K562 (cell line): ENCODE measurements around the gene MCIDAS. TPM values are rescaled to one million over a fixed set of nuclear protein-coding genes. Genes with fewer than 3 reads are reported as not detected.

Source experiments
- ARID1B ChIP-seq: fragments of 450-650 bp; IDR thresholded peaks from 2 replicates; pipeline ENCODE4 v1.6.1; 2016; ENCODE audit warnings: antibody characterized with exemption, mild to moderate bottlenecking, inconsistent platforms
- ATF3 ChIP-seq, 2 experiments: fragments of 450-650 bp in 1 of 2; sonication (generic) in 1 of 2; formaldehyde crosslinking in 1 of 2; IDR thresholded peaks in 1 of 2; conservative IDR thresholded peaks in 1 of 2; 2 replicates each; pipeline versions ENCODE4 v1.6.1 to v1.8.1; 2016 to 2023; ENCODE audit warnings: mild to moderate bottlenecking in 2 of 2, moderate library complexity in 2 of 2, inconsistent platforms in 1 of 2, missing genetic modification reagents in 1 of 2
- CC2D1A ChIP-seq: fragments of 450-650 bp; IDR thresholded peaks from 2 replicates; pipeline ENCODE4 v1.6.1; 2017; ENCODE audit warnings: mild to moderate bottlenecking
- ETS2 ChIP-seq: IDR thresholded peaks from 2 replicates; pipeline ENCODE4 v1.6.1; 2016; ENCODE audit warnings: borderline replicate concordance, missing genetic modification characterization, mild to moderate bottlenecking, moderate library complexity, missing compliant biosample characterization; ENCODE audit not compliant: poor library complexity, severe bottlenecking
- KHSRP ChIP-seq: fragments of 450-650 bp; IDR thresholded peaks from 2 replicates; pipeline ENCODE4 v1.6.1; 2017
- PHB ChIP-seq: fragments of 250-450 bp; sonication (Bioruptor Pico); IDR thresholded peaks from 2 replicates; pipeline ENCODE4 v1.5.0; 2021
- POLR2AphosphoS5 ChIP-seq: IDR thresholded peaks from 2 replicates; pipeline ENCODE4 v1.6.1; 2011; ENCODE audit warnings: mild to moderate bottlenecking, low read depth, low read length, moderate library complexity; ENCODE audit not compliant: control insufficient read depth, insufficient read depth
- PRPF4 ChIP-seq: fragments of 200-400 bp; formaldehyde crosslinking; IDR thresholded peaks from one replicate; pipeline ENCODE4 v1.6.1; 2017; ENCODE audit warnings: low read length, low read depth, mild to moderate bottlenecking; ENCODE audit not compliant: insufficient read depth, poor library complexity, severe bottlenecking
- PTRF ChIP-seq: fragments of 450-650 bp; IDR thresholded peaks from 2 replicates; pipeline ENCODE4 v1.6.1; 2016; ENCODE audit warnings: mild to moderate bottlenecking, missing genetic modification characterization, missing compliant biosample characterization
- SMARCA4 ChIP-seq: fragments of 450-650 bp; IDR thresholded peaks from 2 replicates; pipeline ENCODE4 v1.6.1; 2016
- SMARCE1 ChIP-seq: fragments of 450-650 bp; IDR thresholded peaks from 2 replicates; pipeline ENCODE4 v1.7.1; 2016; ENCODE audit warnings: mild to moderate bottlenecking
- TFAM ChIP-seq: fragments of 250-450 bp; sonication (Bioruptor Pico); conservative IDR thresholded peaks from 2 replicates; pipeline ENCODE4 v1.5.0; 2021; ENCODE audit warnings: mild to moderate bottlenecking, moderate library complexity
- U2AF1 ChIP-seq: fragments of 200-400 bp; formaldehyde crosslinking; optimal IDR thresholded peaks from 2 replicates; pipeline ENCODE3; 2017; ENCODE audit warnings: mild to moderate bottlenecking, low read depth, low read length, moderate library complexity
- U2AF2 ChIP-seq: fragments of 200-400 bp; formaldehyde crosslinking; optimal IDR thresholded peaks from 2 replicates; pipeline ENCODE3; 2017; ENCODE audit warnings: low read depth, mild to moderate bottlenecking, low read length
- YY1 ChIP-seq, 3 experiments: IDR thresholded peaks; 2 replicates each; pipeline ENCODE4 v1.6.1; 2011; ENCODE audit warnings: low read length in 2 of 3, mild to moderate bottlenecking in 2 of 3, moderate library complexity in 2 of 3, borderline replicate concordance in 1 of 3, control low read depth in 1 of 3, low read depth in 1 of 3; ENCODE audit not compliant: insufficient read depth in 3 of 3, insufficient replicate concordance in 2 of 3, control insufficient read depth in 1 of 3, insufficient read length in 1 of 3; ENCODE audit errors: extremely low read depth in 1 of 3
- ZBTB5 ChIP-seq: fragments of 450-650 bp; IDR thresholded peaks from 2 replicates; pipeline ENCODE4 v1.6.1; 2017; ENCODE audit warnings: antibody characterized with exemption
- ZEB2 ChIP-seq: fragments of 450-650 bp; IDR thresholded peaks from 2 replicates; pipeline ENCODE4 v1.6.1; 2016
- ZNF316 ChIP-seq: fragments of 450-650 bp; IDR thresholded peaks from 2 replicates; pipeline ENCODE4 v1.6.1; 2016
- ZNF408 ChIP-seq: fragments of 250-450 bp; sonication (Bioruptor Pico); IDR thresholded peaks from 2 replicates; pipeline ENCODE4 v1.4.0; 2020; ENCODE audit warnings: low read depth, mild to moderate bottlenecking, moderate library complexity
- ZNF551 ChIP-seq: fragments of 250-450 bp; sonication (Bioruptor Pico); IDR thresholded peaks from 2 replicates; pipeline ENCODE4 v1.5.0; 2021; ENCODE audit warnings: mild to moderate bottlenecking, moderate library complexity
- polyA plus RNA-seq, 8 experiments: library from polyadenylated mRNA; depleted of rRNA in 4 of 8; stranded (reverse) in 5 of 8; unstranded in 3 of 8; fragments of >200 nt; fragmentation: Nextera tagmentation in 2 of 8; fragmentation: Illumina TruSeq in 1 of 8; extraction: Ambion mirVana in 2 of 8; extraction: Trizol in 1 of 8; gene quantifications; 2 replicates each; pipeline versions ENCODE4 v1.2.1 to v1.2.3, GENCODE V29; 2011 to 2014; ENCODE audit warnings: inconsistent platforms in 1 of 8, missing spikeins in 1 of 8
- total RNA-seq, 7 experiments: library from RNA; depleted of rRNA in 6 of 7; stranded (reverse); fragments of >200 nt in 6 of 7; fragmentation: Illumina TruSeq in 2 of 7; extraction: Trizol in 2 of 7; gene quantifications; 2 replicates each; pipeline versions ENCODE4 v1.2.1 to v1.2.3, GENCODE V29; 2011 to 2021; ENCODE audit warnings: low replicate concordance in 1 of 7
- TF ChIP-seq, protein P1 (sequence below): fragments of 250-450 bp; sonication (Bioruptor Pico); IDR thresholded peaks from 2 replicates; pipeline ENCODE4 v1.4.0; 2020; ENCODE audit warnings: mild to moderate bottlenecking
- TF ChIP-seq, protein P2 (sequence below): fragments of 450-650 bp; IDR thresholded peaks from 2 replicates; pipeline ENCODE4 v1.6.1; 2016
- TF ChIP-seq, protein P3 (sequence below): sonication (generic); formaldehyde crosslinking; IDR thresholded peaks from 2 replicates; pipeline ENCODE4 v1.9.0; 2022; ENCODE audit warnings: mild to moderate bottlenecking, missing genetic modification reagents

Gene MCIDAS
- total and polyA plus RNA-seq, 9 of the 15 experiments (the other 6 are each of a cell fraction or from before 2014, with no cell fraction given) = 0.07 to 1.5 (median 0.69) TPM

- TF ChIP-seq ZBTB5 (no peak), ZNF551 (CRISPR knock-in tag) (no peak), SMARCA4 (0 out of 2 replicates have a peak, but pooled peaks have one; percentile 13), TFAM (CRISPR knock-in tag) (no peak), ZEB2 (no peak), ZNF316 (no peak), U2AF1 (no peak), ATF3 (IDR thresholded peaks at IDR 0.05) (no peak), ATF3 (CRISPR knock-in tag; conservative IDR thresholded peaks at IDR 0.05) (no peak), ZNF408 (CRISPR knock-in tag) (no peak), KHSRP (no peak), U2AF2 (no peak), PHB (no peak), CC2D1A (no peak), ARID1B (no peak; the same call in 1 of the 2 replicates), PTRF (tag) (no peak), PRPF4 (no peak), ETS2 (tag) (no peak), POLR2AphosphoS5 (no peak), SMARCE1 (no peak), YY1 (IDR thresholded peaks at IDR 0.05; ENCODE audit: borderline replicate concordance in 1 of 3, control insufficient read depth in 1 of 3, extremely low read depth in 1 of 3, insufficient read depth in 3 of 3, insufficient read length in 1 of 3, insufficient replicate concordance in 2 of 3, low read depth in 1 of 3, low read length in 2 of 3) (peak in 1 of 3 experiments; percentile 18)
- TF ChIP-seq, protein P1, sequence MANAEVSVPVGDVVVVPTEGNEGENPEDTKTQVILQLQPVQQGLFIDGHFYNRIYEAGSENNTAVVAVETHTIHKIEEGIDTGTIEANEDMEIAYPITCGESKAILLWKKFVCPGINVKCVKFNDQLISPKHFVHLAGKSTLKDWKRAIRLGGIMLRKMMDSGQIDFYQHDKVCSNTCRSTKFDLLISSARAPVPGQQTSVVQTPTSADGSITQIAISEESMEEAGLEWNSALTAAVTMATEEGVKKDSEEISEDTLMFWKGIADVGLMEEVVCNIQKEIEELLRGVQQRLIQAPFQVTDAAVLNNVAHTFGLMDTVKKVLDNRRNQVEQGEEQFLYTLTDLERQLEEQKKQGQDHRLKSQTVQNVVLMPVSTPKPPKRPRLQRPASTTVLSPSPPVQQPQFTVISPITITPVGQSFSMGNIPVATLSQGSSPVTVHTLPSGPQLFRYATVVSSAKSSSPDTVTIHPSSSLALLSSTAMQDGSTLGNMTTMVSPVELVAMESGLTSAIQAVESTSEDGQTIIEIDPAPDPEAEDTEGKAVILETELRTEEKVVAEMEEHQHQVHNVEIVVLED (CRISPR knock-in tag) = no peak
- TF ChIP-seq, protein P2, sequence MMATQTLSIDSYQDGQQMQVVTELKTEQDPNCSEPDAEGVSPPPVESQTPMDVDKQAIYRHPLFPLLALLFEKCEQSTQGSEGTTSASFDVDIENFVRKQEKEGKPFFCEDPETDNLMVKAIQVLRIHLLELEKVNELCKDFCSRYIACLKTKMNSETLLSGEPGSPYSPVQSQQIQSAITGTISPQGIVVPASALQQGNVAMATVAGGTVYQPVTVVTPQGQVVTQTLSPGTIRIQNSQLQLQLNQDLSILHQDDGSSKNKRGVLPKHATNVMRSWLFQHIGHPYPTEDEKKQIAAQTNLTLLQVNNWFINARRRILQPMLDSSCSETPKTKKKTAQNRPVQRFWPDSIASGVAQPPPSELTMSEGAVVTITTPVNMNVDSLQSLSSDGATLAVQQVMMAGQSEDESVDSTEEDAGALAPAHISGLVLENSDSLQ = no peak
- TF ChIP-seq, protein P3, sequence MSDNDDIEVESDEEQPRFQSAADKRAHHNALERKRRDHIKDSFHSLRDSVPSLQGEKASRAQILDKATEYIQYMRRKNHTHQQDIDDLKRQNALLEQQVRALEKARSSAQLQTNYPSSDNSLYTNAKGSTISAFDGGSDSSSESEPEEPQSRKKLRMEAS = peak; percentile 45
These were observed 50.8 kb downstream of the MCIDAS start (continued) for GRCh38 chr5:55176176-55176818.
